ENCODE results near the gene ZBTB20. TPM values are rescaled to one million over a fixed set of nuclear protein-coding genes. Genes with fewer than 3 reads are reported as not detected.

The ZBTB20 gene
- total RNA-seq, 1 experiment from 2014 or later = 26.5 TPM

GRCh38 chr3:114887806-114888205, 259.3 kb downstream of the ZBTB20 start:
- Histone ChIP-seq H3K9me3 (ENCODE audit: insufficient read depth, low read depth) (no peaks in the 10 kb centered on the region), H3K4me1 (replicated peaks; ENCODE audit: insufficient read depth) (no peaks in the 10 kb centered on the region), H3K27ac (no peak overlapping the region), H3K4me2 (no peak overlapping the region), H3K4me3 (no peak overlapping the region), H3K27me3 (ENCODE audit: insufficient read depth, low read depth) (no peaks in the 10 kb centered on the region), H2AFZ (no peak overlapping the region), H3F3A (ENCODE audit: insufficient read depth, low read depth) (no peaks in the 10 kb centered on the region), H3K9me2 (ENCODE audit: insufficient read depth) (no peaks in the 10 kb centered on the region), H3K79me2 (ENCODE audit: low read depth) (no peaks in the 10 kb centered on the region), H4K20me1 (ENCODE audit: insufficient read depth) (no peaks in the 10 kb centered on the region), H3K36me3 (ENCODE audit: low read depth) (no peaks in the 10 kb centered on the region)
- intact Hi-C loops (cut with micrococcal nuclease; ENCODE audit: unreplicated experiment) = no loop called here
- ChIA-PET POLR2A (ENCODE audit: unreplicated experiment) (no interaction called here), CTCF (no interaction called here)
- no peak for TF ChIP-seq EZH2 (IDR thresholded peaks at IDR 0.05; ENCODE audit: low read depth)
- TF ChIP-seq, protein P1, sequence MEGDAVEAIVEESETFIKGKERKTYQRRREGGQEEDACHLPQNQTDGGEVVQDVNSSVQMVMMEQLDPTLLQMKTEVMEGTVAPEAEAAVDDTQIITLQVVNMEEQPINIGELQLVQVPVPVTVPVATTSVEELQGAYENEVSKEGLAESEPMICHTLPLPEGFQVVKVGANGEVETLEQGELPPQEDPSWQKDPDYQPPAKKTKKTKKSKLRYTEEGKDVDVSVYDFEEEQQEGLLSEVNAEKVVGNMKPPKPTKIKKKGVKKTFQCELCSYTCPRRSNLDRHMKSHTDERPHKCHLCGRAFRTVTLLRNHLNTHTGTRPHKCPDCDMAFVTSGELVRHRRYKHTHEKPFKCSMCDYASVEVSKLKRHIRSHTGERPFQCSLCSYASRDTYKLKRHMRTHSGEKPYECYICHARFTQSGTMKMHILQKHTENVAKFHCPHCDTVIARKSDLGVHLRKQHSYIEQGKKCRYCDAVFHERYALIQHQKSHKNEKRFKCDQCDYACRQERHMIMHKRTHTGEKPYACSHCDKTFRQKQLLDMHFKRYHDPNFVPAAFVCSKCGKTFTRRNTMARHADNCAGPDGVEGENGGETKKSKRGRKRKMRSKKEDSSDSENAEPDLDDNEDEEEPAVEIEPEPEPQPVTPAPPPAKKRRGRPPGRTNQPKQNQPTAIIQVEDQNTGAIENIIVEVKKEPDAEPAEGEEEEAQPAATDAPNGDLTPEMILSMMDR (conservative IDR thresholded peaks at IDR 0.05) = no peak
- no TSS peak for BruUV-seq (replicated peaks)
- no peak for DNase-seq

- no peak overlapping the region for H3K4me3 ChIP-seq
- no TSS peak for BruUV-seq (replicated peaks)
- H3K79me2 ChIP-seq (ENCODE audit: low read depth) = no peaks in the 10 kb centered on the region
- H3K9me2 ChIP-seq (ENCODE audit: insufficient read depth) = no peaks in the 10 kb centered on the region; the same call in 1 of the 2 replicates
- H3F3A ChIP-seq (ENCODE audit: insufficient read depth, low read depth) = no peaks in the 10 kb centered on the region
- H3K36me3 ChIP-seq (ENCODE audit: low read depth) = no peaks in the 10 kb centered on the region
- intact Hi-C loops (cut with micrococcal nuclease; ENCODE audit: unreplicated experiment) = no loop called here
- H2AFZ ChIP-seq = no peak overlapping the region
- H3K27ac ChIP-seq = no peak overlapping the region
- CTCF ChIA-PET = no interaction called here
- H3K4me1 ChIP-seq (replicated peaks; ENCODE audit: insufficient read depth) = no peaks in the 10 kb centered on the region
- no peak overlapping the region for H3K4me2 ChIP-seq
- TF ChIP-seq EZH2 (IDR thresholded peaks at IDR 0.05; ENCODE audit: low read depth) = no peak
- TF ChIP-seq, protein P1 (conservative IDR thresholded peaks at IDR 0.05) = no peak
- no peaks in the 10 kb centered on the region for H4K20me1 ChIP-seq (ENCODE audit: insufficient read depth)
- POLR2A ChIA-PET (ENCODE audit: unreplicated experiment) = no interaction called here
- no peaks in the 10 kb centered on the region for H3K9me3 ChIP-seq (ENCODE audit: insufficient read depth, low read depth)
- DNase-seq = no peak
- no peaks in the 10 kb centered on the region for H3K27me3 ChIP-seq (ENCODE audit: insufficient read depth, low read depth)
Measured at GRCh38 chr3:114886905-114887304, 260.2 kb downstream of the ZBTB20 start.

GRCh38 chr3:114884213-114884923, 262.7 kb downstream of the ZBTB20 start:
- no peaks in the 10 kb centered on the region for H3K27me3 ChIP-seq (ENCODE audit: insufficient read depth, low read depth)
- H3K27ac ChIP-seq = no peak overlapping the region
- H3K9me3 ChIP-seq (ENCODE audit: insufficient read depth, low read depth) = no peaks in the 10 kb centered on the region
- intact Hi-C loops (cut with micrococcal nuclease; ENCODE audit: unreplicated experiment) = no loop called here
- no peaks in the 10 kb centered on the region; the same call in 1 of the 2 replicates for H3K9me2 ChIP-seq (ENCODE audit: insufficient read depth)
- no peak overlapping the region for H2AFZ ChIP-seq
- H3K4me1 ChIP-seq (replicated peaks; ENCODE audit: insufficient read depth) = no peaks in the 10 kb centered on the region
- no TSS peak for BruUV-seq (replicated peaks)
- TF ChIP-seq, protein P1 (conservative IDR thresholded peaks at IDR 0.05) = no peak
- TF ChIP-seq EZH2 (IDR thresholded peaks at IDR 0.05; ENCODE audit: low read depth) = no peak
- no peak overlapping the region for H3K4me2 ChIP-seq
- H3K79me2 ChIP-seq (ENCODE audit: low read depth) = no peaks in the 10 kb centered on the region
- CTCF ChIA-PET = no interaction called here
- no peaks in the 10 kb centered on the region for H4K20me1 ChIP-seq (ENCODE audit: insufficient read depth)
- H3K36me3 ChIP-seq (ENCODE audit: low read depth) = no peaks in the 10 kb centered on the region
- POLR2A ChIA-PET (ENCODE audit: unreplicated experiment) = no interaction called here
- DNase-seq = no peak
- H3K4me3 ChIP-seq = no peak overlapping the region
- no peaks in the 10 kb centered on the region for H3F3A ChIP-seq (ENCODE audit: insufficient read depth, low read depth)

Data from PC-9 (cell line).